AG09309 (cell line): Measurements from ENCODE around the gene RASSF10.

Source experiments
- DNase-seq: peaks from one replicate; pipeline ENCODE4 v3.0.0-alpha.2; 2010; ENCODE audit warnings: low read depth
- H3K4me3 ChIP-seq: 2 replicates; pipeline ENCODE4 v1.5.1; 2011; ENCODE audit warnings: mild to moderate bottlenecking, low read depth, low read length, moderate library complexity; ENCODE audit not compliant: control insufficient read depth
- CTCF ChIP-seq: IDR thresholded peaks from 2 replicates; pipeline ENCODE4 v1.5.1; 2011; ENCODE audit warnings: mild to moderate bottlenecking, low read depth, low read length, inconsistent platforms; ENCODE audit not compliant: insufficient read depth, control insufficient read depth; ENCODE audit errors: missing control alignments

RASSF10 gene

GRCh38 chr11:12966002-12966401 is 43.1 kb upstream of the RASSF10 start:
- no peak overlapping the region for H3K4me3 ChIP-seq
- no peak for TF ChIP-seq CTCF
- no peak for DNase-seq

DNA sequence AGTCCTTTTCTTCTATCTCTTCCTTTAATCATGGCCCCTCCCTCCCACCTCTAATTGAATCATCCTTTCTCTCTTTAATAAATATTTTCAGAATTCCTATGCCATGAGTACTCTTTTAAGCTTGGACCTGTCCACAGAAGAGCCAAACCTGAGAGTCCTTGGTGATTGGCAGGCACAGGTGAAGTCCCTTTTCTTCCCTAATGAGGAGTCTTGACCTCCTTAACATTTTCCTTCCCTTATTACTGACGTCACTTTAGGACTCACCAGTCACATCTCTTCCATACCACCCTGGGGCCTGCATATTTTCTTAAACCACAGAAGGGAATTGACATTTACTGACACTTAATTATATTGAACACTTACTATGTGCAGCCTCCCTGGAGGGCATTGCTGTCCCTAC is 41.0 kb upstream of the RASSF10 start:
- TF ChIP-seq CTCF: no peak
- no peak overlapping the region for H3K4me3 ChIP-seq
- no peak for DNase-seq

GRCh38 chr11:12968826-12969225 is 40.3 kb upstream of the RASSF10 start:
- DNase-seq: no peak
- no peak overlapping the region for H3K4me3 ChIP-seq
- no peak for TF ChIP-seq CTCF

DNA sequence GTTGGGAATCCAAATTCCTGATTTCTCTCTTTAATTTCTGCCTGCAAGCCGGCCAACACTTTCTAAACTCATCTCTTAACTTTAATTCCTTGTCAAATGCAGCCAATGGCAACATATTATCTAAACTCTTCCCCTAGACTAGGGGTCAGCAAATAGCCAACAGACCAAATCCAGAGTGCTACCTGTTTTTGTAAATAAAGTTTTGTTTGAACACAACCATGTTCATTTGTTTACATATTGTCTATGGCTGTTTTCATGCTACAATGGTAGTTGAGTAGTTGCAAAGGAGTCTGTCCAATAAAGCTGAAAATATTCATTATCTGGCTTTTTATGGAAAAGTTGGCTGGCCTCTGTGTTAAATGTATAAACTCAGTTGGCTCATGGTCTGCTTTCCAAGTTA is 37.2 kb upstream of the RASSF10 start:
- no peak for TF ChIP-seq CTCF
- no peak for DNase-seq
- no peak overlapping the region for H3K4me3 ChIP-seq

- TF ChIP-seq CTCF: no peak
- no peak for DNase-seq
- no peak overlapping the region for H3K4me3 ChIP-seq
Measured at GRCh38 chr11:12973528-12974181, 35.5 kb upstream of the RASSF10 start.

- DNase-seq: no peak
- H3K4me3 ChIP-seq: no peak overlapping the region
- TF ChIP-seq CTCF: no peak
Measured at GRCh38 chr11:12975195-12975594, 33.9 kb upstream of the RASSF10 start.
